K562 (cell line): ENCODE results near the gene USB1. TPM values are rescaled to one million over a fixed set of nuclear protein-coding genes. Genes with fewer than 3 reads are reported as not detected.

ENCODE experiments used
- ATAC-seq: fragments of 200-7000 bp; cut with Tn5 transposase; 3 replicates; pipeline ENCODE4 v1.9.1; 2020; ENCODE audit warnings: moderate library complexity
- BruUV-seq: library from RNA; stranded (reverse); fragments of 400-500 nt; replicated peaks from 2 replicates; lab custom pipeline; 2021; lab: Mats Ljungman, UMichigan
- CTCF ChIA-PET: fragments of 300-600 bp; formaldehyde crosslinking; extraction: SDS; loops from one replicate; lab custom pipeline; 2021; ENCODE audit warnings: low intra/inter-chr PET ratio; lab: Yijun Ruan, JAX
- POLR2A ChIA-PET: fragments of 300-600, 350-650 bp; sonication (Branson Sonifier 250); formaldehyde crosslinking; extraction: SDS; loops from one replicate; lab custom pipeline; 2021; ENCODE audit warnings: antibody characterized with exemption, inconsistent platforms; lab: Yijun Ruan, JAX
- DNase-seq, 4 experiments: peaks; one replicate each; pipeline versions ENCODE4 v3.0.0 to v3.0.0-alpha.2; 2011 to 2018; ENCODE audit warnings: low spot score in 3 of 4, mixed read lengths in 3 of 4; ENCODE audit errors: extremely low read depth in 1 of 4
- FAIRE-seq: peaks from 2 replicates; lab custom pipeline; 2011; peaks lifted over from hg19 to GRCh38; lab: Jason Lieb, UNC
- H2AFZ ChIP-seq: 2 replicates; pipeline ENCODE4 v1.6.0; 2011; ENCODE audit warnings: low read depth, low read length, control low read depth, inconsistent platforms
- H3K27ac ChIP-seq: fragments of 200-600 bp; 3 replicates; pipeline ENCODE4 v1.8.0; 2011; ENCODE audit warnings: low read depth, mild to moderate bottlenecking, control low read depth, inconsistent platforms, low read length, moderate library complexity, mixed read lengths; ENCODE audit errors: extremely low read depth
- H3K27me3 ChIP-seq, 2 experiments: fragments of 300-600 bp in 1 of 2; 2 replicates in 1 of 2; 3 replicates in 1 of 2; pipeline versions ENCODE4 v1.6.0 to v1.8.0; 2011; ENCODE audit warnings: inconsistent platforms in 2 of 2, low read length in 2 of 2, mild to moderate bottlenecking in 1 of 2, mixed read lengths in 1 of 2, moderate library complexity in 1 of 2; ENCODE audit not compliant: control insufficient read depth in 2 of 2, insufficient read depth in 2 of 2
- H3K36me3 ChIP-seq: fragments of 300-600 bp; 3 replicates; pipeline ENCODE4 v1.8.0; 2011; ENCODE audit warnings: mild to moderate bottlenecking, low read length, inconsistent platforms; ENCODE audit not compliant: control insufficient read depth, insufficient read depth
- H3K4me1 ChIP-seq, 2 experiments: fragments of 200-600 bp in 1 of 2; replicated peaks in 1 of 2; 2 replicates in 1 of 2; 3 replicates in 1 of 2; pipeline versions ENCODE4 v1.5.1 to v1.8.0; 2011; ENCODE audit warnings: inconsistent platforms in 2 of 2, low read length in 2 of 2, mild to moderate bottlenecking in 1 of 2, mixed read lengths in 1 of 2, moderate library complexity in 1 of 2; ENCODE audit not compliant: control insufficient read depth in 2 of 2, insufficient read depth in 2 of 2
- H3K4me2 ChIP-seq: 2 replicates; pipeline ENCODE4 v1.6.1; 2011; ENCODE audit warnings: low read length, control low read depth, inconsistent platforms, mixed read lengths; ENCODE audit not compliant: insufficient read depth
- H3K4me3 ChIP-seq: fragments of 200-600 bp; sonication (generic), shearing (Covaris generic); 2 replicates; pipeline ENCODE4 v1.5.1; 2016; ENCODE audit warnings: control low read depth, inconsistent platforms
- H3K79me2 ChIP-seq: fragments of 200-600 bp; 3 replicates; pipeline ENCODE4 v1.8.0; 2011; ENCODE audit warnings: low read length, inconsistent platforms; ENCODE audit not compliant: control insufficient read depth, insufficient read depth
- H3K9ac ChIP-seq, 2 experiments: 2 replicates each; pipeline versions ENCODE4 v1.6.0 to v1.6.1; 2011; ENCODE audit warnings: low read depth in 2 of 2, low read length in 2 of 2, control low read depth in 1 of 2, inconsistent platforms in 1 of 2, mild to moderate bottlenecking in 1 of 2, mixed read lengths in 1 of 2; ENCODE audit not compliant: insufficient read depth in 1 of 2
- H3K9me1 ChIP-seq: one replicate; pipeline ENCODE4 v1.6.0; 2011; ENCODE audit warnings: inconsistent platforms, mild to moderate bottlenecking, low read length, moderate library complexity; ENCODE audit not compliant: control insufficient read depth, insufficient read depth
- H3K9me3 ChIP-seq: replicated peaks from 2 replicates; pipeline ENCODE4 v1.5.1; 2011; ENCODE audit warnings: low read depth, low read length, inconsistent platforms; ENCODE audit not compliant: control insufficient read depth, insufficient read depth
- H4K20me1 ChIP-seq: replicated peaks from 2 replicates; pipeline ENCODE4 v1.6.1; 2011; ENCODE audit warnings: low read length, inconsistent platforms, mixed read lengths; ENCODE audit not compliant: control insufficient read depth, insufficient read depth
- ELF2 ChIP-seq: fragments of 250-450 bp; sonication (Bioruptor Pico); IDR thresholded peaks from 2 replicates; pipeline ENCODE4 v1.5.0; 2021; ENCODE audit warnings: mild to moderate bottlenecking
- ETV1 ChIP-seq: fragments of 450-650 bp; conservative IDR thresholded peaks from 2 replicates; pipeline ENCODE4 v1.6.1; 2016; ENCODE audit warnings: missing genetic modification characterization, control low read depth, low read depth, missing compliant biosample characterization
- HDAC1 ChIP-seq, 2 experiments: fragments of 450-650 bp; IDR thresholded peaks; 2 replicates each; pipeline ENCODE4 v1.6.1; 2016 to 2017; ENCODE audit warnings: inconsistent platforms in 1 of 2, mild to moderate bottlenecking in 1 of 2, moderate library complexity in 1 of 2
- NR1H2 ChIP-seq: sonication (generic); formaldehyde crosslinking; IDR thresholded peaks from 2 replicates; pipeline ENCODE4 v1.4.0; 2020; ENCODE audit warnings: mild to moderate bottlenecking, missing genetic modification reagents
- ZNF146 ChIP-seq: IDR thresholded peaks from one replicate; pipeline ENCODE4 v1.6.1; 2018; ENCODE audit warnings: missing compliant biosample characterization; ENCODE audit not compliant: unreplicated experiment
- ZNF668 ChIP-seq: fragments of 250-450 bp; sonication (Bioruptor Pico); IDR thresholded peaks from 2 replicates; pipeline ENCODE4 v1.8.0; 2022; ENCODE audit warnings: mild to moderate bottlenecking, inconsistent platforms
- WGBS: fragments of 100-300 bp; shearing (Covaris generic); methylation state at CpG from one replicate; pipeline ENCODE4 v1.1.6; 2016; ENCODE audit warnings: low coverage, mixed read lengths; ENCODE audit not compliant: insufficient coverage; ENCODE audit errors: missing lambda C conversion rate; 5-methylcytosine and 5-hydroxymethylcytosine counted together
- in situ Hi-C: fragments of 300-500 bp; cut with MboI; formaldehyde crosslinking; loops from 4 replicates; pipeline ENCODE4 v1.15.0; 2018; ENCODE audit warnings: inconsistent platforms, mixed read lengths
- intact Hi-C: fragments of 100-400 bp; cut with micrococcal nuclease; formaldehyde crosslinking; loops from 2 replicates; pipeline ENCODE4 v1.14.2; 2022
- polyA plus RNA-seq, 8 experiments: library from polyadenylated mRNA; depleted of rRNA in 4 of 8; stranded (reverse) in 5 of 8; unstranded in 3 of 8; fragments of >200 nt; fragmentation: Nextera tagmentation in 2 of 8; fragmentation: Illumina TruSeq in 1 of 8; extraction: Ambion mirVana in 2 of 8; extraction: Trizol in 1 of 8; gene quantifications; 2 replicates each; pipeline versions ENCODE4 v1.2.1 to v1.2.3, GENCODE V29; 2011 to 2014; ENCODE audit warnings: inconsistent platforms in 1 of 8, missing spikeins in 1 of 8
- total RNA-seq, 7 experiments: library from RNA; depleted of rRNA in 6 of 7; stranded (reverse); fragments of >200 nt in 6 of 7; fragmentation: Illumina TruSeq in 2 of 7; extraction: Trizol in 2 of 7; gene quantifications; 2 replicates each; pipeline versions ENCODE4 v1.2.1 to v1.2.3, GENCODE V29; 2011 to 2021; ENCODE audit warnings: low replicate concordance in 1 of 7
- TF ChIP-seq, protein P1 (sequence below): fragments of 250-450 bp; sonication (Bioruptor Pico); IDR thresholded peaks from 2 replicates; pipeline ENCODE4 v1.5.1; 2021; ENCODE audit warnings: mild to moderate bottlenecking
- TF ChIP-seq, protein P2 (sequence below), 2 experiments: fragments of 450-650 bp; IDR thresholded peaks; 2 replicates each; pipeline ENCODE4 v1.6.1; 2016; ENCODE audit warnings: mild to moderate bottlenecking in 2 of 2, borderline replicate concordance in 1 of 2, low read depth in 1 of 2, moderate library complexity in 1 of 2
- TF ChIP-seq, protein P3 (sequence below): sonication (generic); formaldehyde crosslinking; IDR thresholded peaks from 2 replicates; pipeline ENCODE4 v1.8.1; 2023; ENCODE audit warnings: mild to moderate bottlenecking, missing genetic modification reagents

The USB1 gene
- total and polyA plus RNA-seq, 9 of the 15 experiments (the other 6 are each of a cell fraction or from before 2014, with no cell fraction given): 11.6 to 73.6 (median 19.4) TPM

DNA sequence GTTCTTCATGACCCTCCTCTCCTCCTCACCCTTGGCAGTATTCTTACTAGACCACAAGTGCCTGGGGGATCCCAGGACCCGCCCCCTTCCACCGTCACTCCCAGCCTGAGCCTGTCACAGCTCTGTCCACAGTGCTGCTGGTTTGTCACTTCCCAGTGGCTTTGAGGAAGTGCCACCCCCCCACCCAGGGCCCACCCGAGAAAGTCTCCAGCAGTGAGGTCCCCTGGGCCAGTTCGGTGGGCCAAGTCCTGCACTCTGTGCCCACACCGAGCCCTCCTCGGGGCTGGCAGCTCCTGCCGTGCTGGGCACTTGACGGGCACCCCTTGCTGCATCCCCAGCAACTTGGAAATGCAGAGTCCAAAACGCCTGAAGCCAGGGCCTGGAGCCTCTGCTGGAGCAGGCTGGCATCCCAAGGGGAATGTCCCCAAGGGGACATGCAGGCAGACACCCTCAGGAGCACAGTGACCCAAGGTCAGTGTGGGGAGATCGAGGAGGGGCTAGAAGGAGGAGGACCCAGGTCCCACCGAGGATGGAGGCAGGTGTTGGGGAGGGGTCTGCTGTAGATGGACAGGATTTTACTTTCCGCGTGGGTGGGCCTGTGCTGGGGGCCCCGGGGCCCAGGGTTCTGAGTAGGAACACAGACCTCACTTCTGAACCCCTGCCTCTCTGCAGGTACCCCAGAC is 39.9 kb downstream of the USB1 start:
- no peak overlapping the region for H3K4me2 ChIP-seq
- no peaks in the 10 kb centered on the region for H3K79me2 ChIP-seq
- ChIA-PET CTCF (no interaction called here), POLR2A (interaction anchor here (0.6 kb wide), 1 partner anchor 649 kb away, joined by 3 read pairs; no protein-coding TSS in a partner anchor)
- no peak overlapping the region for H3K9ac ChIP-seq
- H3K9me3 ChIP-seq: no peaks in the 10 kb centered on the region
- DNase-seq (no peak), FAIRE-seq (no peak), ATAC-seq (no peak)
- in situ Hi-C loops: no loop called here
- peaks cover 0 to 26% of the 10 kb centered on the region in 2 experiments; a peak in 2 of 5 replicates for H3K4me1 ChIP-seq
- H3K36me3 ChIP-seq: peaks cover 50% of the 10 kb centered on the region; the same call in 2 of the 3 replicates
- no peak overlapping the region for H2AFZ ChIP-seq
- H3K27me3 ChIP-seq: no peaks in the 10 kb centered on the region
- H3K27ac ChIP-seq: no peak overlapping the region
- BruUV-seq: no TSS peak
- intact Hi-C loops: no loop called here
- no peaks in the 10 kb centered on the region for H4K20me1 ChIP-seq
- H3K4me3 ChIP-seq: no peak overlapping the region
- 88% methylated on average over 13 of the region's 14 CpGs for WGBS
- peaks cover 3% of the 10 kb centered on the region for H3K9me1 ChIP-seq
- TF ChIP-seq HDAC1 (IDR thresholded peaks at IDR 0.05) (no peak), ZNF146 (CRISPR knock-in tag) (no peak), ZNF668 (CRISPR knock-in tag) (no peak), ETV1 (tag) (no peak), ELF2 (CRISPR knock-in tag) (no peak), NR1H2 (no peak)
- TF ChIP-seq, protein P1, sequence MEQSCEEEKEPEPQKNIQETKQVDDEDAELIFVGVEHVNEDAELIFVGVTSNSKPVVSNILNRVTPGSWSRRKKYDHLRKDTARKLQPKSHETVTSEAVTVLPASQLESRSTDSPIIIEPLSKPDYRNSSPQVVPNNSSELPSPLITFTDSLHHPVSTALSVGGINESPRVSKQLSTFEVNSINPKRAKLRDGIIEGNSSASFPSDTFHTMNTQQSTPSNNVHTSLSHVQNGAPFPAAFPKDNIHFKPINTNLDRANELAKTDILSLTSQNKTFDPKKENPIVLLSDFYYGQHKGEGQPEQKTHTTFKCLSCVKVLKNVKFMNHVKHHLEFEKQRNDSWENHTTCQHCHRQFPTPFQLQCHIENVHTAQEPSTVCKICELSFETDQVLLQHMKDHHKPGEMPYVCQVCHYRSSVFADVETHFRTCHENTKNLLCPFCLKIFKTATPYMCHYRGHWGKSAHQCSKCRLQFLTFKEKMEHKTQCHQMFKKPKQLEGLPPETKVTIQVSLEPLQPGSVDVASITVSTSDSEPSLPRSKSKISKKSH (CRISPR knock-in tag): no peak
- TF ChIP-seq, protein P2, sequence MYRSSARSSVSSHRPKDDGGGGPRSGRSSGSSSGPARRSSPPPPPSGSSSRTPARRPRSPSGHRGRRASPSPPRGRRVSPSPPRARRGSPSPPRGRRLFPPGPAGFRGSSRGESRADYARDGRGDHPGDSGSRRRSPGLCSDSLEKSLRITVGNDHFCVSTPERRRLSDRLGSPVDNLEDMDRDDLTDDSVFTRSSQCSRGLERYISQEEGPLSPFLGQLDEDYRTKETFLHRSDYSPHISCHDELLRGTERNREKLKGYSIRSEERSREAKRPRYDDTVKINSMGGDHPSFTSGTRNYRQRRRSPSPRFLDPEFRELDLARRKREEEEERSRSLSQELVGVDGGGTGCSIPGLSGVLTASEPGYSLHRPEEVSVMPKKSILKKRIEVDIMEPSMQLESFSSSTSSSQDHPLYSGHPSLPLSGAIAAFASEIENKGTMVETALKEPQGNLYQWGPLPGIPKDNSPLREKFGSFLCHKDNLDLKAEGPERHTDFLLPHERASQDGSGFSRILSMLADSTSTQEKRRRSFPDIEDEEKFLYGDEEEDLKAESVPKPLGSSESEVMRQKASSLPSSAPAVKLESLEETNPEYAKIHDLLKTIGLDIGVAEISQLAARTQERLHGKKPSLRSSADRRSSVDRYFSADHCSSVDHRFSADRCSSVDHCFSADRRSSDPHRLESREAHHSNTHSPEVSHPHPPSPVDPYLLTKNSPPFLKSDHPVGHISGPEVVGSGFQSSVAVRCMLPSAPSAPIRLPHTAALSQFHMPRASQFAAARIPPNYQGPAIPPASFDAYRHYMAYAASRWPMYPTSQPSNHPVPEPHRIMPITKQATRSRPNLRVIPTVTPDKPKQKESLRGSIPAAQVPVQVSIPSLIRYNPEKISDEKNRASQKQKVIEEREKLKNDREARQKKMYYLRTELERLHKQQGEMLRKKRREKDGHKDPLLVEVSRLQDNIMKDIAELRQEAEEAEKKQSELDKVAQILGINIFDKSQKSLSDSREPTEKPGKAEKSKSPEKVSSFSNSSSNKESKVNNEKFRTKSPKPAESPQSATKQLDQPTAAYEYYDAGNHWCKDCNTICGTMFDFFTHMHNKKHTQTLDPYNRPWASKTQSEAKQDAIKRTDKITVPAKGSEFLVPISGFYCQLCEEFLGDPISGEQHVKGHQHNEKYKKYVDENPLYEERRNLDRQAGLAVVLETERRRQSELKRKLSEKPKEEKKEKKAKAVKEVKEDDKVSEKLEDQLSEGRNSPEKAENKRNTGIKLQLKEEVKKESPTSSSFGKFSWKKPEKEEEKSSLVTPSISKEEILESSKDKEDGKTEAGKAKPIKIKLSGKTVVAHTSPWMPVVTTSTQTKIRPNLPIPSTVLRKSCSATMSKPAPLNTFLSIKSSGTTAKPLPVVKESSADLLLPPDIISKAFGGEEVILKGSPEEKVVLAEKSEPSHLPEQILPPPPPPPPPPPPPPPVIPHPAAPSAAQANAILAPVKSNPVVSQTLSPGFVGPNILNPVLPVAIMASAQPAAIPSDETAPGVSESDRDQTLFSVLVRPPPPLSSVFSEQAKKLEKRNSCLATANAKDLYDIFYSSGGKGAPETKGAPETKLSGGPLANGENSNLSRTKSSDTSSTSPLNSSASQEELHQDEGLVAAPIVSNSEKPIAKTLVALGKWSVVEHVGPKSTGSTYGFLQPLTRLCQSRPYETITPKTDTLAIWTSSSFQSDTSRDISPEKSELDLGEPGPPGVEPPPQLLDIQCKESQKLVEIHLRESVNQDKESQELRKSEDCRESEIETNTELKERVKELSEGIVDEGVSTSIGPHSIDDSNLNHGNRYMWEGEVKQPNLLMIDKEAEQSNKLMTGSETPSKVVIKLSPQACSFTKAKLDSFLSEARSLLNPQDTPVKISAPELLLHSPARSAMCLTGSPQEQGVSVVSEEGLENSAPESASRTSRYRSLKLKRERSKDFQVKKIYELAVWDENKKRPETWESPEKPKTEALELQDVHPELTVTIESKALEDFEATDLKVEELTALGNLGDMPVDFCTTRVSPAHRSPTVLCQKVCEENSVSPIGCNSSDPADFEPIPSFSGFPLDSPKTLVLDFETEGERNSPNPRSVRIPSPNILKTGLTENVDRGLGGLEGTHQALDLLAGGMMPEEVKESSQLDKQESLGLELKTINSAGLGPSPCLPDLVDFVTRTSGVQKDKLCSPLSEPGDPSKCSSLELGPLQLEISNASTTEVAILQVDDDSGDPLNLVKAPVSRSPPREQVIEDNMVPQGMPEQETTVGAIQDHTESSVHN (IDR thresholded peaks at IDR 0.05; ENCODE audit: borderline replicate concordance in 1 of 2, low read depth in 1 of 2): no peak
- TF ChIP-seq, protein P3, sequence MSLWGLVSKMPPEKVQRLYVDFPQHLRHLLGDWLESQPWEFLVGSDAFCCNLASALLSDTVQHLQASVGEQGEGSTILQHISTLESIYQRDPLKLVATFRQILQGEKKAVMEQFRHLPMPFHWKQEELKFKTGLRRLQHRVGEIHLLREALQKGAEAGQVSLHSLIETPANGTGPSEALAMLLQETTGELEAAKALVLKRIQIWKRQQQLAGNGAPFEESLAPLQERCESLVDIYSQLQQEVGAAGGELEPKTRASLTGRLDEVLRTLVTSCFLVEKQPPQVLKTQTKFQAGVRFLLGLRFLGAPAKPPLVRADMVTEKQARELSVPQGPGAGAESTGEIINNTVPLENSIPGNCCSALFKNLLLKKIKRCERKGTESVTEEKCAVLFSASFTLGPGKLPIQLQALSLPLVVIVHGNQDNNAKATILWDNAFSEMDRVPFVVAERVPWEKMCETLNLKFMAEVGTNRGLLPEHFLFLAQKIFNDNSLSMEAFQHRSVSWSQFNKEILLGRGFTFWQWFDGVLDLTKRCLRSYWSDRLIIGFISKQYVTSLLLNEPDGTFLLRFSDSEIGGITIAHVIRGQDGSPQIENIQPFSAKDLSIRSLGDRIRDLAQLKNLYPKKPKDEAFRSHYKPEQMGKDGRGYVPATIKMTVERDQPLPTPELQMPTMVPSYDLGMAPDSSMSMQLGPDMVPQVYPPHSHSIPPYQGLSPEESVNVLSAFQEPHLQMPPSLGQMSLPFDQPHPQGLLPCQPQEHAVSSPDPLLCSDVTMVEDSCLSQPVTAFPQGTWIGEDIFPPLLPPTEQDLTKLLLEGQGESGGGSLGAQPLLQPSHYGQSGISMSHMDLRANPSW (CRISPR knock-in tag): no peak
